HepG2 (cell line): Measurements from ENCODE around the gene GPR26. TPM values are rescaled to one million over a fixed set of nuclear protein-coding genes. Genes with fewer than 3 reads are reported as not detected.

Experiments
- ATAC-seq: fragments of 200-7000 bp; cut with Tn5 transposase; 3 replicates; pipeline ENCODE4 v1.9.1; 2020; ENCODE audit warnings: mild to moderate bottlenecking, moderate library complexity
- BruUV-seq: library from RNA; stranded (reverse); fragments of 400-500 nt; replicated peaks from 2 replicates; lab custom pipeline; 2021; lab: Mats Ljungman, UMichigan
- CTCF ChIA-PET: fragments of 300-600 bp; formaldehyde crosslinking; extraction: SDS; loops from one replicate; lab custom pipeline; 2021; ENCODE audit warnings: low total read pairs, inconsistent platforms, low intra/inter-chr PET ratio; lab: Yijun Ruan, JAX
- POLR2A ChIA-PET: fragments of 350-600 bp; sonication (Branson Sonifier 250); formaldehyde crosslinking; loops from one replicate; lab custom pipeline; 2020; ENCODE audit warnings: antibody characterized with exemption, inconsistent platforms; lab: Yijun Ruan, JAX
- DNase-seq: peaks from one replicate; pipeline ENCODE4 v3.0.0-alpha.2; 2015; ENCODE audit warnings: low spot score
- FAIRE-seq: peaks from 3 replicates; lab custom pipeline; 2011; peaks lifted over from hg19 to GRCh38; lab: Jason Lieb, UNC
- H2AFZ ChIP-seq: one replicate; pipeline ENCODE4 v1.6.1; 2011; ENCODE audit warnings: low read length, inconsistent platforms
- H3K27ac ChIP-seq: fragments of 300-600 bp; 3 replicates; pipeline ENCODE4 v1.8.0; 2011; ENCODE audit warnings: mixed run types, mild to moderate bottlenecking, mixed read lengths, low read length, inconsistent platforms; ENCODE audit not compliant: insufficient read depth; ENCODE audit errors: extremely low read length
- H3K27me3 ChIP-seq, 2 experiments: fragments of 200-600 bp in 1 of 2; 2 replicates in 1 of 2; 3 replicates in 1 of 2; pipeline versions ENCODE4 v1.6.0 to v1.8.0; 2011; ENCODE audit warnings: low read length in 2 of 2, mild to moderate bottlenecking in 2 of 2, moderate library complexity in 2 of 2, inconsistent platforms in 1 of 2; ENCODE audit not compliant: insufficient read depth in 2 of 2, control insufficient read depth in 1 of 2
- H3K36me3 ChIP-seq, 2 experiments: fragments of 200-600 bp in 1 of 2; replicated peaks in 1 of 2; 2 replicates in 1 of 2; 3 replicates in 1 of 2; pipeline versions ENCODE4 v1.5.1 to v1.8.0; 2011; ENCODE audit warnings: low read length in 2 of 2, inconsistent platforms in 1 of 2; ENCODE audit not compliant: insufficient read depth in 2 of 2, control insufficient read depth in 1 of 2
- H3K4me1 ChIP-seq: 2 replicates; pipeline ENCODE4 v1.5.1; 2012; ENCODE audit warnings: low read length, inconsistent platforms; ENCODE audit not compliant: insufficient read depth
- H3K4me2 ChIP-seq: 2 replicates; pipeline ENCODE4 v1.6.0; 2011; ENCODE audit warnings: low read depth, low read length, inconsistent platforms
- H3K4me3 ChIP-seq, 3 experiments: fragments of 200-600 bp in 1 of 3; sonication (generic), shearing (Covaris generic) in 1 of 3; replicated peaks in 1 of 3; 2 replicates each; pipeline ENCODE4 v1.5.1; 2011 to 2016; ENCODE audit warnings: low read length in 3 of 3, inconsistent platforms in 2 of 3, low read depth in 2 of 3, mild to moderate bottlenecking in 2 of 3, control low read depth in 1 of 3, mixed read lengths in 1 of 3; ENCODE audit not compliant: insufficient read depth in 1 of 3
- H3K79me2 ChIP-seq: one replicate; pipeline ENCODE4 v1.6.1; 2011; ENCODE audit warnings: low read length, inconsistent platforms; ENCODE audit not compliant: insufficient read depth
- H3K9ac ChIP-seq: 2 replicates; pipeline ENCODE4 v1.6.0; 2011; ENCODE audit warnings: mild to moderate bottlenecking, low read depth, low read length, inconsistent platforms; ENCODE audit not compliant: insufficient read depth
- H3K9me3 ChIP-seq: 2 replicates; pipeline ENCODE4 v1.5.1; 2012; ENCODE audit warnings: mild to moderate bottlenecking, low read length
- H4K20me1 ChIP-seq: 2 replicates; pipeline ENCODE4 v1.6.0; 2011; ENCODE audit warnings: inconsistent platforms, mild to moderate bottlenecking, low read length, moderate library complexity; ENCODE audit not compliant: insufficient read depth
- ARNT2 ChIP-seq: sonication (generic); formaldehyde crosslinking; IDR thresholded peaks from 2 replicates; pipeline ENCODE4 v1.8.0; 2022; ENCODE audit warnings: mild to moderate bottlenecking, low read depth, missing genetic modification reagents, moderate library complexity
- CREB3 ChIP-seq: sonication (generic); formaldehyde crosslinking; IDR thresholded peaks from 2 replicates; pipeline ENCODE4 v1.5.0; 2020; ENCODE audit warnings: missing genetic modification reagents
- FOSL1 ChIP-seq: sonication (generic); formaldehyde crosslinking; IDR thresholded peaks from 2 replicates; pipeline ENCODE4 v1.9.0; 2021; ENCODE audit warnings: missing genetic modification reagents, borderline replicate concordance
- HES4 ChIP-seq: sonication (generic); formaldehyde crosslinking; IDR thresholded peaks from 2 replicates; pipeline ENCODE4 v1.9.0; 2021; ENCODE audit warnings: mild to moderate bottlenecking, missing genetic modification reagents, borderline replicate concordance
- HMG20B ChIP-seq: conservative IDR thresholded peaks from 2 replicates; pipeline ENCODE4 v1.6.1; 2016; ENCODE audit warnings: missing genetic modification reagents, missing compliant biosample characterization
- HNF4A ChIP-seq: sonication (generic); formaldehyde crosslinking; IDR thresholded peaks from 2 replicates; pipeline ENCODE4 v1.4.0; 2020; ENCODE audit warnings: missing genetic modification reagents
- HNF4G ChIP-seq, 2 experiments: sonication (generic) in 1 of 2; formaldehyde crosslinking in 1 of 2; IDR thresholded peaks; 2 replicates each; pipeline versions ENCODE4 v1.4.0 to v1.6.1; 2011 to 2020; ENCODE audit warnings: borderline replicate concordance in 2 of 2, low read depth in 2 of 2, mild to moderate bottlenecking in 2 of 2, low read length in 1 of 2, missing genetic modification reagents in 1 of 2, moderate library complexity in 1 of 2
- NR2C2 ChIP-seq: sonication (generic); formaldehyde crosslinking; IDR thresholded peaks from 2 replicates; pipeline ENCODE4 v1.4.0; 2020; ENCODE audit warnings: missing genetic modification reagents, mild to moderate bottlenecking, moderate library complexity, borderline replicate concordance
- NR2F6 ChIP-seq, 2 experiments: IDR thresholded peaks; 2 replicates each; pipeline ENCODE4 v1.6.1; 2016; ENCODE audit warnings: antibody characterized with exemption in 1 of 2, mild to moderate bottlenecking in 1 of 2
- PHB2 ChIP-seq: fragments of 450-650 bp; IDR thresholded peaks from 2 replicates; pipeline ENCODE4 v1.6.1; 2018; ENCODE audit not compliant: partially characterized antibody
- SMC3 ChIP-seq: IDR thresholded peaks from 2 replicates; pipeline ENCODE4 v1.6.1; 2011; ENCODE audit warnings: low read length, improper control_type of control experiment
- STAG1 ChIP-seq: sonication (generic); formaldehyde crosslinking; IDR thresholded peaks from 2 replicates; pipeline ENCODE4 v1.4.0; 2020; ENCODE audit warnings: missing genetic modification reagents
- SUZ12 ChIP-seq: fragments of 150-350 bp; IDR thresholded peaks from 2 replicates; pipeline ENCODE4 v1.6.1; 2014; ENCODE audit warnings: low read depth, low read length
- YEATS2 ChIP-seq: sonication (generic); formaldehyde crosslinking; IDR thresholded peaks from 2 replicates; pipeline ENCODE4 v1.4.0; 2020; ENCODE audit warnings: missing genetic modification reagents, borderline replicate concordance
- ZFP37 ChIP-seq: sonication (generic); formaldehyde crosslinking; IDR thresholded peaks from 2 replicates; pipeline ENCODE4 v1.4.0; 2020; ENCODE audit warnings: missing genetic modification reagents, borderline replicate concordance
- ZNF143 ChIP-seq: sonication (generic); formaldehyde crosslinking; IDR thresholded peaks from 2 replicates; pipeline ENCODE4 v1.4.0; 2020; ENCODE audit warnings: missing genetic modification reagents
- ZNF253 ChIP-seq: sonication (generic); formaldehyde crosslinking; IDR thresholded peaks from 2 replicates; pipeline ENCODE4 v1.8.0; 2022; ENCODE audit warnings: mild to moderate bottlenecking, missing genetic modification reagents, borderline replicate concordance
- ZNF264 ChIP-seq: sonication (generic); formaldehyde crosslinking; IDR thresholded peaks from 2 replicates; pipeline ENCODE4 v1.4.0; 2020; ENCODE audit warnings: missing genetic modification reagents
- whole genome bisulfite sequencing: methylation state at CpG from one replicate; pipeline ENCODE4 v1.1.6; 2017; ENCODE audit warnings: low lambda C conversion rate; 5-methylcytosine and 5-hydroxymethylcytosine counted together
- in situ Hi-C: cut with HindIII; loops from 2 replicates; pipeline ENCODE4 v1.10.0; 2017; ENCODE audit warnings: low pct_unique_long_range_greater_than_20kb; ENCODE audit not compliant: extremely low pct_ligation_motif_present
- intact Hi-C: fragments of 100-400 bp; cut with micrococcal nuclease; formaldehyde crosslinking; loops from one replicate; pipeline ENCODE4 v1.10.0; 2022; ENCODE audit not compliant: unreplicated experiment
- polyA plus RNA-seq, 8 experiments: library from polyadenylated mRNA; depleted of rRNA in 3 of 8; stranded (reverse) in 7 of 8; unstranded in 1 of 8; fragments of >200 nt; fragmentation: Illumina TruSeq in 4 of 8; extraction: Trizol in 4 of 8; gene quantifications; 2 replicates each; pipeline versions ENCODE4 v1.2.1 to v1.2.3, GENCODE V29; 2011 to 2016; ENCODE audit warnings: low read depth in 4 of 8, missing spikeins in 1 of 8, mixed read lengths in 1 of 8; ENCODE audit not compliant: insufficient read depth in 1 of 8
- total RNA-seq, 5 experiments: library from RNA; depleted of rRNA; stranded (reverse); fragments of >200 nt; fragmentation: Illumina TruSeq; extraction: Trizol; gene quantifications; 2 replicates each; pipeline ENCODE4 v1.2.3, GENCODE V29; 2016; ENCODE audit warnings: low read depth in 1 of 5
- TF ChIP-seq, protein P1 (sequence below): sonication (generic); formaldehyde crosslinking; IDR thresholded peaks from 2 replicates; pipeline ENCODE4 v1.5.0; 2020; ENCODE audit warnings: mild to moderate bottlenecking, missing genetic modification reagents, moderate library complexity
- TF ChIP-seq, protein P2 (sequence below): IDR thresholded peaks from 2 replicates; pipeline ENCODE4 v1.6.1; 2016

Gene GPR26
- total and polyA plus RNA-seq, 2 of the 13 experiments (the other 11 are each of a cell fraction or from before 2014, with no cell fraction given): not detected

GRCh38 chr10:123642293-123642692, 23.9 kb upstream of the GPR26 start (continued):
- no peak for TF ChIP-seq YEATS2 (CRISPR knock-in tag)
- TF ChIP-seq ZNF253: no peak

DNA sequence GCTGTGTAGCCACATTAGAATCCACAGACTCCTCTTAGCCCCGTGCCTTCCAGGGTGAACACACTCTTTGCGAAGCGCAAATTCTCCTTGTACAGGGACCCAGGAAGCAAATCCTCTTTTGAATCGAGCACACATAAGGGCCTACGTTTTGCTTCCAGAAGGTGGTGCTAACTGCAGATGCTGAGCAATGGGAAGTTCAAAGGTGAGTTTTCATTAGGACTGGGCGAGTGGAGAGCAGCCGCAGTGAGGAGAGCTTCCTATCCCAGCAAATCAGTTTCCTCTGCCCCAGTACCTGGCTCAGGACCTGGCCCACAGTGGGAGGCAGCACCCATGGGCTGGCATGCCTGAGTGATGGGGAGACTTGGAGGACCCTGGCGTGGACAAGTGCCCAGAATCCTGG, 23.5 kb upstream of the GPR26 start:
- H3K9ac ChIP-seq: no peak overlapping the region
- peak; percentile 44 for DNase-seq
- H3K27me3 ChIP-seq: peaks cover 2 to 15% of the 10 kb centered on the region in 2 experiments; a peak in 2 of 5 replicates
- TF ChIP-seq NR2C2 (CRISPR knock-in tag) (peak; percentile 71), PHB2 (no peak), CREB3 (CRISPR knock-in tag) (no peak), SUZ12 (no peak), SMC3 (peak; percentile 48; the same call in 1 of the 2 replicates), ARNT2 (CRISPR knock-in tag) (no peak), STAG1 (CRISPR knock-in tag) (peak; percentile 55), HNF4A (peak; percentile 74), ZNF143 (CRISPR knock-in tag) (no peak), HNF4G (IDR thresholded peaks at IDR 0.05; ENCODE audit: borderline replicate concordance, low read depth, low read length) (peak; percentile 77; the same call in 1 of the 2 replicates), HNF4G (CRISPR knock-in tag; IDR thresholded peaks at IDR 0.05; ENCODE audit: borderline replicate concordance, low read depth) (no peak), ZNF264 (CRISPR knock-in tag) (no peak), NR2F6 (IDR thresholded peaks at IDR 0.05) (peak; percentile 52), NR2F6 (CRISPR knock-in tag; IDR thresholded peaks at IDR 0.05) (peak; percentile 55; the same call in 1 of the 2 replicates), HMG20B (CRISPR knock-in tag) (no peak), FOSL1 (CRISPR knock-in tag) (no peak), ZFP37 (CRISPR knock-in tag) (no peak), HES4 (CRISPR knock-in tag) (no peak)
- TF ChIP-seq, protein P1, sequence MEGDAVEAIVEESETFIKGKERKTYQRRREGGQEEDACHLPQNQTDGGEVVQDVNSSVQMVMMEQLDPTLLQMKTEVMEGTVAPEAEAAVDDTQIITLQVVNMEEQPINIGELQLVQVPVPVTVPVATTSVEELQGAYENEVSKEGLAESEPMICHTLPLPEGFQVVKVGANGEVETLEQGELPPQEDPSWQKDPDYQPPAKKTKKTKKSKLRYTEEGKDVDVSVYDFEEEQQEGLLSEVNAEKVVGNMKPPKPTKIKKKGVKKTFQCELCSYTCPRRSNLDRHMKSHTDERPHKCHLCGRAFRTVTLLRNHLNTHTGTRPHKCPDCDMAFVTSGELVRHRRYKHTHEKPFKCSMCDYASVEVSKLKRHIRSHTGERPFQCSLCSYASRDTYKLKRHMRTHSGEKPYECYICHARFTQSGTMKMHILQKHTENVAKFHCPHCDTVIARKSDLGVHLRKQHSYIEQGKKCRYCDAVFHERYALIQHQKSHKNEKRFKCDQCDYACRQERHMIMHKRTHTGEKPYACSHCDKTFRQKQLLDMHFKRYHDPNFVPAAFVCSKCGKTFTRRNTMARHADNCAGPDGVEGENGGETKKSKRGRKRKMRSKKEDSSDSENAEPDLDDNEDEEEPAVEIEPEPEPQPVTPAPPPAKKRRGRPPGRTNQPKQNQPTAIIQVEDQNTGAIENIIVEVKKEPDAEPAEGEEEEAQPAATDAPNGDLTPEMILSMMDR: peak; percentile 62
- TF ChIP-seq, protein P2, sequence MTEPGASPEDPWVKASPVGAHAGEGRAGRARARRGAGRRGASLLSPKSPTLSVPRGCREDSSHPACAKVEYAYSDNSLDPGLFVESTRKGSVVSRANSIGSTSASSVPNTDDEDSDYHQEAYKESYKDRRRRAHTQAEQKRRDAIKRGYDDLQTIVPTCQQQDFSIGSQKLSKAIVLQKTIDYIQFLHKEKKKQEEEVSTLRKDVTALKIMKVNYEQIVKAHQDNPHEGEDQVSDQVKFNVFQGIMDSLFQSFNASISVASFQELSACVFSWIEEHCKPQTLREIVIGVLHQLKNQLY (CRISPR knock-in tag): no peak
- FAIRE-seq: peak; percentile 77
- H3K4me1 ChIP-seq: no peaks in the 10 kb centered on the region
- H3K36me3 ChIP-seq: no peaks in the 10 kb centered on the region
- no peak overlapping the region for H2AFZ ChIP-seq
- ChIA-PET POLR2A (no interaction called here), CTCF (interaction anchor here (0.9 kb wide), 1 partner anchor 325 kb away, joined by 5 read pairs; no protein-coding TSS in a partner anchor)
- H3K79me2 ChIP-seq: no peaks in the 10 kb centered on the region
- no peak overlapping the region for H3K27ac ChIP-seq
- H3K4me2 ChIP-seq: no peak overlapping the region
- intact Hi-C loops (loop anchor here (1.0 kb wide), 1 partner anchor 325 kb away; no protein-coding TSS in a partner anchor), in situ Hi-C loops (no loop called here)
- H4K20me1 ChIP-seq: no peaks in the 10 kb centered on the region
- WGBS: 35% methylated on average over 6 of the region's 8 CpGs
- H3K4me3 ChIP-seq: no peak overlapping the region
- H3K9me3 ChIP-seq: no peaks in the 10 kb centered on the region
- BruUV-seq: no TSS peak
- ATAC-seq: peak; percentile 95
